ENCODE results near the gene CAMK4.

The CAMK4 gene

GRCh38 chr5:111469903-111470302 lies 245.7 kb downstream of the CAMK4 start:
- peak; percentile 26; the same call in 1 of the 2 replicates for TF ChIP-seq CTCF (IDR thresholded peaks at IDR 0.05; ENCODE audit: low read depth, low read length)
- peaks cover 28% of the 10 kb centered on the region for H3K36me3 ChIP-seq
- H3K27me3 ChIP-seq, result no peaks in the 10 kb centered on the region
- H3K4me1 ChIP-seq, result peaks cover 11% of the 10 kb centered on the region
- H3K9me3 ChIP-seq, result no peaks in the 10 kb centered on the region
- H3K4me3 ChIP-seq (ENCODE audit: low read depth, low read length), result no peak overlapping the region
- no peak for DNase-seq

GRCh38 chr5:111472096-111472495 lies 247.9 kb downstream of the CAMK4 start:
- DNase-seq, result no peak
- no peak for TF ChIP-seq CTCF (IDR thresholded peaks at IDR 0.05; ENCODE audit: low read depth, low read length)

GRCh38 chr5:111472579-111472978 lies 248.4 kb downstream of the CAMK4 start:
- H3K4me3 ChIP-seq (ENCODE audit: low read depth, low read length), result no peak overlapping the region
- no peaks in the 10 kb centered on the region for H3K27me3 ChIP-seq
- H3K4me1 ChIP-seq, result peaks cover 18% of the 10 kb centered on the region
- no peaks in the 10 kb centered on the region for H3K9me3 ChIP-seq
- DNase-seq, result peak; percentile 72
- H3K36me3 ChIP-seq, result peaks cover 23% of the 10 kb centered on the region
- no peak for TF ChIP-seq CTCF (IDR thresholded peaks at IDR 0.05; ENCODE audit: low read depth, low read length)

More at GRCh38 chr5:111472096-111472495, 247.9 kb downstream of the CAMK4 start:
- Histone ChIP-seq H3K36me3 (peaks cover 18% of the 10 kb centered on the region), H3K4me3 (ENCODE audit: low read depth, low read length) (no peak overlapping the region), H3K4me1 (peaks cover 16% of the 10 kb centered on the region), H3K9me3 (no peaks in the 10 kb centered on the region), H3K27me3 (no peaks in the 10 kb centered on the region)

- peak; percentile 45 for TF ChIP-seq CTCF (IDR thresholded peaks at IDR 0.05; ENCODE audit: low read depth, low read length)
- Histone ChIP-seq H3K9me3 (no peaks in the 10 kb centered on the region), H3K27me3 (no peaks in the 10 kb centered on the region), H3K36me3 (peaks cover 61% of the 10 kb centered on the region), H3K4me1 (peaks cover 23% of the 10 kb centered on the region), H3K4me3 (ENCODE audit: low read depth, low read length) (no peak overlapping the region)
- DNase-seq, result no peak
These were observed 254.1 kb downstream of the CAMK4 start for GRCh38 chr5:111478266-111478665.

GRCh38 chr5:111478898-111479297 lies 254.7 kb downstream of the CAMK4 start:
- H3K9me3 ChIP-seq, result no peaks in the 10 kb centered on the region

GRCh38 chr5:111480346-111480745 lies 256.2 kb downstream of the CAMK4 start:
- Histone ChIP-seq H3K4me1 (peaks cover 23% of the 10 kb centered on the region), H3K36me3 (peaks cover 68% of the 10 kb centered on the region), H3K4me3 (ENCODE audit: low read depth, low read length) (no peak overlapping the region), H3K9me3 (no peaks in the 10 kb centered on the region), H3K27me3 (no peaks in the 10 kb centered on the region)
- no peak for DNase-seq
- no peak for TF ChIP-seq CTCF (IDR thresholded peaks at IDR 0.05; ENCODE audit: low read depth, low read length)

More at GRCh38 chr5:111478898-111479297, 254.7 kb downstream of the CAMK4 start:
- Histone ChIP-seq H3K4me3 (ENCODE audit: low read depth, low read length) (no peak overlapping the region), H3K4me1 (peaks cover 23% of the 10 kb centered on the region), H3K27me3 (no peaks in the 10 kb centered on the region), H3K36me3 (peaks cover 65% of the 10 kb centered on the region)
- DNase-seq, result no peak
- no peak for TF ChIP-seq CTCF (IDR thresholded peaks at IDR 0.05; ENCODE audit: low read depth, low read length)

Data from BE2C (cell line).